ENCODE data around the gene TRRAP. TPM values are rescaled to one million over a fixed set of nuclear protein-coding genes. Genes with fewer than 3 reads are reported as not detected.

Gene TRRAP
- total and polyA plus RNA-seq, 2 of the 4 experiments (the other 2 are of a cell fraction): 12.5 to 18.1 TPM

- Histone ChIP-seq H2AFZ (replicated peaks; ENCODE audit: low read length, poor library complexity) (no peak overlapping the region), H4K8ac (ENCODE audit: low read depth in 2 of 2, low read length in 2 of 2) (no peak overlapping the region), H3K27ac (ENCODE audit: insufficient read depth, low read length) (no peak overlapping the region), H3K4me2 (ENCODE audit: low read depth, low read length) (no peak overlapping the region), H3K4ac (ENCODE audit: low read depth, low read length) (no peak overlapping the region), H2AK9ac (replicated peaks; ENCODE audit: low read depth, low read length, poor library complexity) (no peak overlapping the region), H2AK5ac (ENCODE audit: low read depth, low read length) (no peak overlapping the region), H2BK5ac (ENCODE audit: low read depth, low read length, poor library complexity, severe bottlenecking) (no peak overlapping the region), H3K36me3 (ENCODE audit: control insufficient read depth, insufficient read depth, low read length) (peaks cover 65% of the 10 kb centered on the region), H3K9me1 (ENCODE audit: insufficient read depth, low read length) (no peaks in the 10 kb centered on the region; the same call in 1 of the 2 replicates), H3K27me3 (ENCODE audit: control insufficient read depth, insufficient read depth, low read length) (no peaks in the 10 kb centered on the region), H3K9me3 (ENCODE audit: control insufficient read depth, insufficient read depth, low read length) (no peaks in the 10 kb centered on the region; the same call in 1 of the 2 replicates), H3K14ac (replicated peaks; ENCODE audit: low read depth, low read length) (no peak overlapping the region), H3K79me1 (ENCODE audit: low read depth in 1 of 2, low read length in 2 of 2) (peaks cover 0 to 9% of the 10 kb centered on the region in 2 experiments; a peak in 2 of 4 replicates), H2BK120ac (ENCODE audit: low read depth, low read length) (no peak overlapping the region), H3K9ac (ENCODE audit: low read depth, low read length) (no peak overlapping the region), H3K18ac (ENCODE audit: low read depth, low read length) (no peak overlapping the region), H3K4me1 (ENCODE audit: control insufficient read depth, insufficient read depth, low read length) (no peaks in the 10 kb centered on the region), H2BK20ac (ENCODE audit: low read depth, low read length) (no peak overlapping the region), H4K20me1 (ENCODE audit: insufficient read depth, low read length) (no peaks in the 10 kb centered on the region), H2BK15ac (ENCODE audit: low read depth, low read length) (no peak overlapping the region), H3K23ac (ENCODE audit: low read depth, low read length) (no peak overlapping the region), H3K56ac (ENCODE audit: extremely low read depth, insufficient read depth, low read length) (no peak overlapping the region), H4K91ac (ENCODE audit: insufficient read depth, low read depth, low read length) (no peak overlapping the region), H4K5ac (ENCODE audit: low read depth, low read length) (no peak overlapping the region), H3K4me3 (ENCODE audit: insufficient read depth, low read depth, low read length) (no peak overlapping the region)
- no peak for TF ChIP-seq ELK1 (IDR thresholded peaks at IDR 0.05; ENCODE audit: borderline replicate concordance, low read depth, low read length)
- no peak for TF ChIP-seq FOS (IDR thresholded peaks at IDR 0.05; ENCODE audit: low read depth, low read length)
- TF ChIP-seq POLR2A (IDR thresholded peaks at IDR 0.05; ENCODE audit: low read depth, low read length): no peak
- no peak for TF ChIP-seq CTCF (conservative IDR thresholded peaks at IDR 0.05; ENCODE audit: low read depth, low read length)
- no peak for TF ChIP-seq MAZ (IDR thresholded peaks at IDR 0.05; ENCODE audit: borderline replicate concordance, low read depth, low read length)
- TF ChIP-seq NFE2L2 (IDR thresholded peaks at IDR 0.05; ENCODE audit: low read depth, low read length): no peak
- no peak for TF ChIP-seq MXI1 (IDR thresholded peaks at IDR 0.05; ENCODE audit: borderline replicate concordance, low read depth, low read length)
- no peak for TF ChIP-seq RAD21 (IDR thresholded peaks at IDR 0.05; ENCODE audit: low read length)
- no peak for TF ChIP-seq USF2 (IDR thresholded peaks at IDR 0.05; ENCODE audit: low read depth, low read length)
- no peak for TF ChIP-seq RFX5 (IDR thresholded peaks at IDR 0.05; ENCODE audit: low read depth, low read length)
- no peak for TF ChIP-seq BHLHE40 (IDR thresholded peaks at IDR 0.05; ENCODE audit: low read depth, low read length)
- TF ChIP-seq CHD1 (IDR thresholded peaks at IDR 0.05; ENCODE audit: low read depth, low read length): no peak
- TF ChIP-seq CEBPB (IDR thresholded peaks at IDR 0.05; ENCODE audit: low read depth, low read length): no peak
- no peak for TF ChIP-seq RCOR1 (IDR thresholded peaks at IDR 0.05; ENCODE audit: insufficient replicate concordance, low read length)
- in situ Hi-C loops (cut with MboI; ENCODE audit: low sequenced_read_pairs) (no loop called here), intact Hi-C loops (cut with micrococcal nuclease) (loop anchor here (5.0 to 10.0 kb wide), 2 partner anchors 44 to 91 kb away; no protein-coding TSS in a partner anchor), dilution Hi-C loops (cut with HindIII; ENCODE audit: low sequenced_read_pairs, unreplicated experiment) (no loop called here)
- POLR2A ChIA-PET (ENCODE audit: unreplicated experiment): no interaction called here
- DNase-seq: no peak
- CTCF ChIA-PET: interaction anchor here (0.9 kb wide), 1 partner anchor 51 kb away, joined by 5 read pairs; no protein-coding TSS in a partner anchor
- no TSS peak for BruUV-seq (replicated peaks)
- no peak for ATAC-seq (ENCODE audit: low read depth)
These were observed 107.6 kb downstream of the TRRAP start for GRCh38 chr7:98985945-98986344.
